B cell (primary cell): ENCODE data around the gene GOSR2.

Source experiments
- EZH2 ChIP-seq: IDR thresholded peaks from 2 replicates; pipeline ENCODE4 v1.6.1; 2012; ENCODE audit warnings: borderline replicate concordance, low read depth, mild to moderate bottlenecking, moderate library complexity, low read length; ENCODE audit not compliant: insufficient read depth, poor library complexity, severe bottlenecking
- TF ChIP-seq, protein P1 (sequence below): fragments of 200-600 bp; IDR thresholded peaks from one replicate; pipeline ENCODE4 v1.8.0; 2022; ENCODE audit warnings: antibody characterized with exemption, mild to moderate bottlenecking

DNA sequence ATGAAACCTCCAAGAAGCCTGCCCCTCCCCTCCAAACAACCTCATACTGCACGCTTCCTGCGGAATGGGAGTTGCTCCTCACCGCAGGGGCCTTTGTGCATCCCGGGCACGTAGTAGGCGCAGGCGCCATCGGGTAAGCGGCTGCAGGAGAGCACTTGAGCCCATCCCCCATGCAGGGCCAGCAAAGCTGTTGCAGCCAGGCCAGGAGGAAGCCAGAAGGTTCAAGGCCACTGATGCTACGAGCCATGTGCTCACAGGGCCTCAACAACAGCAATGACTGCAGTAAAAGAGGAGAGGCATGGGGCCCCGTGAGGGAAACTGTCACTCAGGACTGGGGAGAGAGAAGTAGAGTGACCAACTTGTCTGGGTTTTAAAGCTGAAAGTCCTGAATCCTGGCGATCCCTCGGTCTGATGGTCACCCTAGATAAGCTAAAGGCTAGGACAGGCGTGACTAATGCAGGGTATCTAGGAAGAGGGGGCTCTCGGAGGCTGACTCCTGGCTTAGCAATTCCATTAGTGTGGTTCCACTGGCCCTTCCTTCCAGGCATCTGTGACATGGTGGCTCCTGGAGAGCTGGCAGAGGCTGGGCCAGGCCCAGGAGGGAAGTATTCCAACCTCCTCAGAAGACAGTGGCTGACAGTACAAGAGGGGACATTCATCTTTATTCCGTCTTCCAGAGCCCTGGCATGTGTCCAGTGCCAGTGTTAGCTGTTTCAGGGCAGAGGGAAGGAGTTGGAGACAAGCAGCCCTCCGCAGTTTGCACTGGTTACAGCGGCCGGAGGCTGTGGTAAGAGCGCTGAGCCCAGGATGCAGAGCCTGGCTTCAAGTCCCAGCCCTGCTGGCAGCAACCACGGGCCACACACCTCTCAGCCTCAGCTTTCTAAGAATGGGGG lies 20.8 kb downstream of the GOSR2 start:
- TF ChIP-seq EZH2 = no peak
- TF ChIP-seq, protein P1, sequence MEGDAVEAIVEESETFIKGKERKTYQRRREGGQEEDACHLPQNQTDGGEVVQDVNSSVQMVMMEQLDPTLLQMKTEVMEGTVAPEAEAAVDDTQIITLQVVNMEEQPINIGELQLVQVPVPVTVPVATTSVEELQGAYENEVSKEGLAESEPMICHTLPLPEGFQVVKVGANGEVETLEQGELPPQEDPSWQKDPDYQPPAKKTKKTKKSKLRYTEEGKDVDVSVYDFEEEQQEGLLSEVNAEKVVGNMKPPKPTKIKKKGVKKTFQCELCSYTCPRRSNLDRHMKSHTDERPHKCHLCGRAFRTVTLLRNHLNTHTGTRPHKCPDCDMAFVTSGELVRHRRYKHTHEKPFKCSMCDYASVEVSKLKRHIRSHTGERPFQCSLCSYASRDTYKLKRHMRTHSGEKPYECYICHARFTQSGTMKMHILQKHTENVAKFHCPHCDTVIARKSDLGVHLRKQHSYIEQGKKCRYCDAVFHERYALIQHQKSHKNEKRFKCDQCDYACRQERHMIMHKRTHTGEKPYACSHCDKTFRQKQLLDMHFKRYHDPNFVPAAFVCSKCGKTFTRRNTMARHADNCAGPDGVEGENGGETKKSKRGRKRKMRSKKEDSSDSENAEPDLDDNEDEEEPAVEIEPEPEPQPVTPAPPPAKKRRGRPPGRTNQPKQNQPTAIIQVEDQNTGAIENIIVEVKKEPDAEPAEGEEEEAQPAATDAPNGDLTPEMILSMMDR = no peak
